Measurements from ENCODE around the gene ADAMTS4.

Gene ADAMTS4

GRCh38 chr1:161196521-161197451, 2.1 kb downstream of the ADAMTS4 start:
- DNase-seq = peak in 8 of 51 donors; percentile 13 to 37 (median 20)

GRCh38 chr1:161196111-161196510, 2.7 kb downstream of the ADAMTS4 start:
- no peak for DNase-seq

- peak in 6 of 51 donors; percentile 10 to 21 (median 13) for DNase-seq
These were observed 3.7 kb downstream of the ADAMTS4 start for GRCh38 chr1:161195171-161195570.

GRCh38 chr1:161193561-161194235, 5.2 kb downstream of the ADAMTS4 start:
- peak in 45 of 51 donors; percentile 19 to 88 (median 71) for DNase-seq

GRCh38 chr1:161192476-161193465, 6.1 kb downstream of the ADAMTS4 start:
- peak in 39 of 51 donors; percentile 14 to 72 (median 43) for DNase-seq

GRCh38 chr1:161191971-161192370, 6.9 kb downstream of the ADAMTS4 start:
- no peak for DNase-seq

GRCh38 chr1:161190962-161191521, 7.8 kb downstream of the ADAMTS4 start:
- DNase-seq = peak in 22 of 51 donors; percentile 12 to 67 (median 34)

- no peak for DNase-seq
These were observed 9.8 kb downstream of the ADAMTS4 start for GRCh38 chr1:161189036-161189435.

GRCh38 chr1:161188381-161188780, 10.5 kb downstream of the ADAMTS4 start:
- no peak for DNase-seq

GRCh38 chr1:161187311-161187710, 11.5 kb downstream of the ADAMTS4 start:
- peak in 2 of 51 donors; percentile 15 to 23 for DNase-seq

- peak in 2 of 51 donors; percentile 13 to 36 for DNase-seq
These were observed 13.0 kb downstream of the ADAMTS4 start for GRCh38 chr1:161185732-161186311.

GRCh38 chr1:161185282-161185682, 13.6 kb downstream of the ADAMTS4 start:
- DNase-seq = peak in 30 of 51 donors; percentile 11 to 70 (median 34)

GRCh38 chr1:161182214-161182613, 16.6 kb downstream of the ADAMTS4 start:
- no peak for DNase-seq

GRCh38 chr1:161180639-161181038, 18.2 kb downstream of the ADAMTS4 start:
- no peak for DNase-seq

- no peak for DNase-seq
These were observed 19.2 kb downstream of the ADAMTS4 start for GRCh38 chr1:161179698-161180097.

GRCh38 chr1:161177936-161178244, 21.0 kb downstream of the ADAMTS4 start:
- DNase-seq = peak in 1 of 51 donors; percentile 57

- DNase-seq = peak; percentile 45 to 94 (median 84)
These were observed 21.5 kb downstream of the ADAMTS4 start, which contains the start of gene B4GALT3 for GRCh38 chr1:161177112-161177935. TSS of gene B4GALT3 (minus strand) at chr1:161177507. CDS start at chr1:161176060, 1,447 bp downstream.

- DNase-seq = no peak
These were observed 22.3 kb downstream of the ADAMTS4 start for GRCh38 chr1:161176468-161177111.
